SK-N-MC (cell line): ENCODE measurements around the gene PCF11.

ENCODE experiments used
- EZH2 ChIP-seq: fragments of 200-600 bp; sonication (generic); IDR thresholded peaks from one replicate; pipeline ENCODE4 v1.6.1; 2017; ENCODE audit warnings: antibody characterized with exemption
- FOXP2 ChIP-seq: optimal IDR thresholded peaks from 2 replicates; pipeline ENCODE3; 2011; ENCODE audit warnings: mild to moderate bottlenecking, moderate library complexity; ENCODE audit not compliant: insufficient read depth; ENCODE audit errors: extremely low read length, control extremely low read depth
- POLR2AphosphoS5 ChIP-seq: IDR thresholded peaks from 2 replicates; pipeline ENCODE4 v1.6.1; 2012; ENCODE audit warnings: mild to moderate bottlenecking, low read depth, low read length, borderline replicate concordance

DNA sequence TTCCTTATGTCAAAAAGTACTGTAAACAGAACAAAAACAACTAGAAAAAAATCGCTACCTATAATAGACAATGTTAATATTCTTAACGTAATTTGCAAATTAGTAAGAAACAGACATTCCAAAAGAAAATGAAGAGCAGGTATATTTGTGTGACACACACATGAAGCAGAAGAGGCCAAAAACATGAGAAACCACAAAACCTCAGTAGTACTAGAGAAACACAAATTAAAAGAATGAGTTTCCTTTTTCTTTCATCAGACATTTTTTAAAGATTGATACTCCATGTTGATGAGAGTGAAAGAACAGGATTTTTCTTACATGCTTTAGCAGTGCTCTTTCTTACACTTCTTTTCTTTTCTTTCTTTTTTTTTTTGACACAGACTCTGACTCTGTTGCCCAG is 34.2 kb upstream of the PCF11 start:
- TF ChIP-seq EZH2, result no peak
- TF ChIP-seq POLR2AphosphoS5, result no peak
- TF ChIP-seq FOXP2, result no peak
